ENCODE data around the gene LRRIQ1. TPM values are rescaled to one million over a fixed set of nuclear protein-coding genes. Genes with fewer than 3 reads are reported as not detected.

LRRIQ1 gene
- total and polyA plus RNA-seq, 2 donors (not counting 1 experiment from before 2014, with no cell fraction given) = not detected

DNA sequence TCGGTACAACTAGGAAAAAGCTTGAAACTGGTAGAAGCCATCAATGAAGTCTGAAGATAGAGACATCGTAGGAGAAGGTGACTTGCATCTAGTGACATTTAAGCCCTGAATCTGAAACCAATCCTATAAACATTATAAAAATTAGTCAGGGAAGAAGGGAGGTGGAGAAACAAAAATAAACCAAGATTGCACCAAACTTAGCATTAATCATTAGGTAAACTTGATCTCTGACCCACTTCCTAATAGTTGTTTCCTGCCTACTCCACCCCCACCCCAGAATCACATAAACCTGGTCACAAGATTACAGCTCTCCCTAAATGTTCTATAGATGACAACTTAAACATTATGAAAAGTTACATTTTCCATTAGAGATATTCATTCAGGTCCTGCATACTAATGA lies 40.5 kb upstream of the LRRIQ1 start:
- DNase-seq (no peak), ATAC-seq (ENCODE audit: low read depth) (no peak)
- Mint-ChIP-seq H3K27ac (no peak overlapping the region), H3K9me3 (ENCODE audit: insufficient read depth) (no peaks in the 10 kb centered on the region), H3K4me1 (no peaks in the 10 kb centered on the region), H3K4me3 (no peak overlapping the region), H3K27me3 (no peaks in the 10 kb centered on the region)
- Histone ChIP-seq H3K79me2 (ENCODE audit: control insufficient read depth, insufficient read depth, low read length) (no peaks in the 10 kb centered on the region), H3K9ac (ENCODE audit: low read length) (no peak overlapping the region), H3K27me3 (replicated peaks in 1 of 4; ENCODE audit: control extremely low read depth in 1 of 4, control insufficient read depth in 3 of 4, insufficient read depth in 4 of 4, low read length in 3 of 4) (no peaks in the 10 kb centered on the region), H3K4me2 (replicated peaks; ENCODE audit: low read depth, low read length, poor library complexity, severe bottlenecking) (no peak overlapping the region), H3K4me1 (ENCODE audit: control insufficient read depth in 2 of 2, insufficient read depth in 2 of 2, low read length in 2 of 2) (no peaks in the 10 kb centered on the region), H3K27ac (ENCODE audit: low read length in 2 of 2) (no peak overlapping the region), H3K36me3 (replicated peaks in 1 of 2; ENCODE audit: control extremely low read depth in 1 of 2, control insufficient read depth in 1 of 2, extremely low read depth in 1 of 2, insufficient read depth in 2 of 2, low read length in 1 of 2) (no peaks in the 10 kb centered on the region), H2AFZ (ENCODE audit: insufficient read depth, low read depth, low read length, poor library complexity, severe bottlenecking) (no peak overlapping the region), H3K4me3 (ENCODE audit: control extremely low read depth in 1 of 5, extremely low read depth in 1 of 5, insufficient read depth in 1 of 5, low read depth in 2 of 5, low read length in 4 of 5) (no peak overlapping the region), H3K9me3 (ENCODE audit: control extremely low read depth in 1 of 3, control insufficient read depth in 2 of 3, insufficient read depth in 1 of 3, low read length in 2 of 3) (no peaks in the 10 kb centered on the region), H4K20me1 (ENCODE audit: control insufficient read depth, insufficient read depth, low read length, poor library complexity, severe bottlenecking) (no peaks in the 10 kb centered on the region)
- WGBS (ENCODE audit: insufficient coverage) = no CpG with 5 or more reads among the region's 2 CpGs
- intact Hi-C loops (cut with micrococcal nuclease) = no loop called here
- ChIA-PET POLR2A (no interaction called here), CTCF (no interaction called here)
- TF ChIP-seq, protein P1, sequence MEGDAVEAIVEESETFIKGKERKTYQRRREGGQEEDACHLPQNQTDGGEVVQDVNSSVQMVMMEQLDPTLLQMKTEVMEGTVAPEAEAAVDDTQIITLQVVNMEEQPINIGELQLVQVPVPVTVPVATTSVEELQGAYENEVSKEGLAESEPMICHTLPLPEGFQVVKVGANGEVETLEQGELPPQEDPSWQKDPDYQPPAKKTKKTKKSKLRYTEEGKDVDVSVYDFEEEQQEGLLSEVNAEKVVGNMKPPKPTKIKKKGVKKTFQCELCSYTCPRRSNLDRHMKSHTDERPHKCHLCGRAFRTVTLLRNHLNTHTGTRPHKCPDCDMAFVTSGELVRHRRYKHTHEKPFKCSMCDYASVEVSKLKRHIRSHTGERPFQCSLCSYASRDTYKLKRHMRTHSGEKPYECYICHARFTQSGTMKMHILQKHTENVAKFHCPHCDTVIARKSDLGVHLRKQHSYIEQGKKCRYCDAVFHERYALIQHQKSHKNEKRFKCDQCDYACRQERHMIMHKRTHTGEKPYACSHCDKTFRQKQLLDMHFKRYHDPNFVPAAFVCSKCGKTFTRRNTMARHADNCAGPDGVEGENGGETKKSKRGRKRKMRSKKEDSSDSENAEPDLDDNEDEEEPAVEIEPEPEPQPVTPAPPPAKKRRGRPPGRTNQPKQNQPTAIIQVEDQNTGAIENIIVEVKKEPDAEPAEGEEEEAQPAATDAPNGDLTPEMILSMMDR (IDR thresholded peaks at IDR 0.05) = no peak
- TF ChIP-seq EZH2 (IDR thresholded peaks at IDR 0.05; ENCODE audit: borderline replicate concordance, insufficient read depth, low read depth, low read length, poor library complexity, severe bottlenecking) = no peak

DNA sequence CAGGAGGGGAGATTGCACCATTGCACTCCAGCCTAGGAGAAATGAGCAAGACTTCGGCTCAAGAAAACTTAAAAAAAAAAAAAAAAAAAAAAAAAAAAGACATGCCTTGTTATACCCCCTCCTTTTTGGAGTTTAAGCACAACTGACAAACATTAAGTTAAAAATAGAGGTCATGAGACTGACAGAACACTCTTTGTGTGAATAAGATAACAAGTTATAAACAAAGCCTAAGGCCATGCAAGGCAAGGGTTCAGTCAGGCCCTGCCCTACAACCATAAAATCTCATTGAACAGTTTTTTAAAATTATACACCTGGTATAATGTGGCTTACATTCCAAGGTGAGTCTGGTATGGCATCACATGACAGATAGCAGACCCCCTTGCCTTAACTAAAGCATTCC lies 39.4 kb upstream of the LRRIQ1 start:
- Mint-ChIP-seq H3K4me3 (no peak overlapping the region), H3K4me1 (no peaks in the 10 kb centered on the region), H3K27me3 (no peaks in the 10 kb centered on the region), H3K9me3 (ENCODE audit: insufficient read depth) (no peaks in the 10 kb centered on the region), H3K27ac (no peak overlapping the region)
- Histone ChIP-seq H3K79me2 (ENCODE audit: control insufficient read depth, insufficient read depth, low read length) (no peaks in the 10 kb centered on the region), H3K9me3 (ENCODE audit: control extremely low read depth in 1 of 3, control insufficient read depth in 2 of 3, insufficient read depth in 1 of 3, low read length in 2 of 3) (no peaks in the 10 kb centered on the region), H3K9ac (ENCODE audit: low read length) (no peak overlapping the region), H2AFZ (ENCODE audit: insufficient read depth, low read depth, low read length, poor library complexity, severe bottlenecking) (no peak overlapping the region), H3K27me3 (replicated peaks in 1 of 4; ENCODE audit: control extremely low read depth in 1 of 4, control insufficient read depth in 3 of 4, insufficient read depth in 4 of 4, low read length in 3 of 4) (no peaks in the 10 kb centered on the region), H3K4me3 (ENCODE audit: control extremely low read depth in 1 of 5, extremely low read depth in 1 of 5, insufficient read depth in 1 of 5, low read depth in 2 of 5, low read length in 4 of 5) (no peak overlapping the region), H4K20me1 (ENCODE audit: control insufficient read depth, insufficient read depth, low read length, poor library complexity, severe bottlenecking) (no peaks in the 10 kb centered on the region), H3K27ac (ENCODE audit: low read length in 2 of 2) (no peak overlapping the region), H3K4me2 (replicated peaks; ENCODE audit: low read depth, low read length, poor library complexity, severe bottlenecking) (no peak overlapping the region), H3K4me1 (ENCODE audit: control insufficient read depth in 2 of 2, insufficient read depth in 2 of 2, low read length in 2 of 2) (no peaks in the 10 kb centered on the region), H3K36me3 (replicated peaks in 1 of 2; ENCODE audit: control extremely low read depth in 1 of 2, control insufficient read depth in 1 of 2, extremely low read depth in 1 of 2, insufficient read depth in 2 of 2, low read length in 1 of 2) (no peaks in the 10 kb centered on the region)
- intact Hi-C loops (cut with micrococcal nuclease) = no loop called here
- no CpG with 5 or more reads among the region's 1 CpG for WGBS (ENCODE audit: insufficient coverage)
- TF ChIP-seq, protein P1 (IDR thresholded peaks at IDR 0.05) = no peak
- no peak for TF ChIP-seq EZH2 (IDR thresholded peaks at IDR 0.05; ENCODE audit: borderline replicate concordance, insufficient read depth, low read depth, low read length, poor library complexity, severe bottlenecking)
- DNase-seq (no peak), ATAC-seq (ENCODE audit: low read depth) (no peak)
- CTCF ChIA-PET = no interaction called here
- POLR2A ChIA-PET = no interaction called here
